Measurements from ENCODE around the gene ISCA2. TPM values are rescaled to one million over a fixed set of nuclear protein-coding genes. Genes with fewer than 3 reads are reported as not detected.

Gene ISCA2
- total RNA-seq, 1 experiment from 2014 or later, result 26.9 TPM

GRCh38 chr14:74516451-74517160, 23.0 kb downstream of the ISCA2 start:
- H3K4me3 Mint-ChIP-seq (ENCODE audit: low read depth, unreplicated experiment), result no peak overlapping the region
- BruUV-seq (replicated peaks), result no TSS peak
- H3K9me3 Mint-ChIP-seq (ENCODE audit: low read depth, unreplicated experiment), result no peaks in the 10 kb centered on the region
- CTCF ChIA-PET, result interaction anchor here (0.9 kb wide), 1 partner anchor 10 kb away, joined by 3 read pairs; no protein-coding TSS in a partner anchor
- peak; percentile 41 for DNase-seq
- no peak overlapping the region for H3K27ac Mint-ChIP-seq (ENCODE audit: unreplicated experiment)
- TF ChIP-seq CTCF (IDR thresholded peaks at IDR 0.05; ENCODE audit: unreplicated experiment), result no peak
- H3K4me1 Mint-ChIP-seq (ENCODE audit: low read depth, unreplicated experiment), result no peaks in the 10 kb centered on the region
- intact Hi-C loops (cut with micrococcal nuclease; ENCODE audit: unreplicated experiment), result no loop called here
- no peaks in the 10 kb centered on the region for H3K36me3 Mint-ChIP-seq (ENCODE audit: insufficient read depth, unreplicated experiment)
- H3K27me3 Mint-ChIP-seq (ENCODE audit: unreplicated experiment), result peaks cover 4% of the 10 kb centered on the region

GRCh38 chr14:74517731-74518130, 24.2 kb downstream of the ISCA2 start:
- H3K4me1 Mint-ChIP-seq (ENCODE audit: low read depth, unreplicated experiment), result no peaks in the 10 kb centered on the region
- no peaks in the 10 kb centered on the region for H3K36me3 Mint-ChIP-seq (ENCODE audit: insufficient read depth, unreplicated experiment)
- no peaks in the 10 kb centered on the region for H3K9me3 Mint-ChIP-seq (ENCODE audit: low read depth, unreplicated experiment)
- no peak for TF ChIP-seq CTCF (IDR thresholded peaks at IDR 0.05; ENCODE audit: unreplicated experiment)
- H3K27ac Mint-ChIP-seq (ENCODE audit: unreplicated experiment), result no peak overlapping the region
- no peak overlapping the region for H3K4me3 Mint-ChIP-seq (ENCODE audit: low read depth, unreplicated experiment)
- no TSS peak for BruUV-seq (replicated peaks)
- CTCF ChIA-PET, result no interaction called here
- no peak for DNase-seq
- intact Hi-C loops (cut with micrococcal nuclease; ENCODE audit: unreplicated experiment), result no loop called here
- H3K27me3 Mint-ChIP-seq (ENCODE audit: unreplicated experiment), result no peaks in the 10 kb centered on the region

- H3K4me1 Mint-ChIP-seq (ENCODE audit: low read depth, unreplicated experiment), result no peaks in the 10 kb centered on the region
- no peaks in the 10 kb centered on the region for H3K9me3 Mint-ChIP-seq (ENCODE audit: low read depth, unreplicated experiment)
- intact Hi-C loops (cut with micrococcal nuclease; ENCODE audit: unreplicated experiment), result no loop called here
- no peaks in the 10 kb centered on the region for H3K27me3 Mint-ChIP-seq (ENCODE audit: unreplicated experiment)
- no peak for DNase-seq
- no peak overlapping the region for H3K27ac Mint-ChIP-seq (ENCODE audit: unreplicated experiment)
- TF ChIP-seq CTCF (IDR thresholded peaks at IDR 0.05; ENCODE audit: unreplicated experiment), result no peak
- H3K4me3 Mint-ChIP-seq (ENCODE audit: low read depth, unreplicated experiment), result no peak overlapping the region
- BruUV-seq (replicated peaks), result no TSS peak
- CTCF ChIA-PET, result no interaction called here
- no peaks in the 10 kb centered on the region for H3K36me3 Mint-ChIP-seq (ENCODE audit: insufficient read depth, unreplicated experiment)
Observed at GRCh38 chr14:74518221-74518620, 24.7 kb downstream of the ISCA2 start.

- Mint-ChIP-seq H3K4me1 (ENCODE audit: low read depth, unreplicated experiment) (no peaks in the 10 kb centered on the region), H3K4me3 (ENCODE audit: low read depth, unreplicated experiment) (no peak overlapping the region), H3K27me3 (ENCODE audit: unreplicated experiment) (no peaks in the 10 kb centered on the region), H3K36me3 (ENCODE audit: insufficient read depth, unreplicated experiment) (no peaks in the 10 kb centered on the region), H3K27ac (ENCODE audit: unreplicated experiment) (no peak overlapping the region), H3K9me3 (ENCODE audit: low read depth, unreplicated experiment) (no peaks in the 10 kb centered on the region)
- no TSS peak for BruUV-seq (replicated peaks)
- CTCF ChIA-PET, result interaction anchor here (0.5 kb wide), 1 partner anchor 18 kb away, joined by 5 read pairs; no protein-coding TSS in a partner anchor
- TF ChIP-seq CTCF (IDR thresholded peaks at IDR 0.05; ENCODE audit: unreplicated experiment), result no peak
- DNase-seq, result no peak
- intact Hi-C loops (cut with micrococcal nuclease; ENCODE audit: unreplicated experiment), result no loop called here
Observed at GRCh38 chr14:74519316-74520074, 25.9 kb downstream of the ISCA2 start.

All from Calu3 (cell line).